ENCODE results near the gene MSRB1. TPM values are rescaled to one million over a fixed set of nuclear protein-coding genes. Genes with fewer than 3 reads are reported as not detected.

The MSRB1 gene
- total and polyA plus RNA-seq, 9 of the 15 experiments (the other 6 are each of a cell fraction or from before 2014, with no cell fraction given) = 5.4 to 33.7 (median 25.7) TPM

- TF ChIP-seq KAT7 (CRISPR knock-in tag; IDR thresholded peaks at IDR 0.05; ENCODE audit: borderline replicate concordance) (peak; percentile 91), MAFK (IDR thresholded peaks at IDR 0.05; ENCODE audit: low read length) (no peak), TAF7 (tag; IDR thresholded peaks at IDR 0.05) (no peak), PREB (CRISPR knock-in tag; IDR thresholded peaks at IDR 0.05) (0 out of 2 replicates have a peak, but pooled peaks have one; percentile 84), COPS2 (conservative IDR thresholded peaks at IDR 0.05) (no peak), ZNF583 (CRISPR knock-in tag; IDR thresholded peaks at IDR 0.05) (no peak), GABPB2 (CRISPR knock-in tag; conservative IDR thresholded peaks at IDR 0.05) (0 out of 2 replicates have a peak, but pooled peaks have one; percentile 73), ZBTB5 (IDR thresholded peaks at IDR 0.05) (no peak), ARID1B (IDR thresholded peaks at IDR 0.05) (no peak; the same call in 1 of the 2 replicates), ZNF586 (CRISPR knock-in tag; conservative IDR thresholded peaks at IDR 0.05) (peak; percentile 47; the same call in 1 of the 2 replicates), ZBTB17 (CRISPR knock-in tag; IDR thresholded peaks at IDR 0.05) (0 out of 2 replicates have a peak, but pooled peaks have one; percentile 49), ZSCAN32 (CRISPR knock-in tag; IDR thresholded peaks at IDR 0.05) (no peak), ZNF655 (CRISPR knock-in tag; IDR thresholded peaks at IDR 0.05) (no peak), KDM1A (IDR thresholded peaks at IDR 0.05) (peak in 1 of 2 experiments; percentile 29; a peak in 2 of 4 replicates), RBM34 (IDR thresholded peaks at IDR 0.05; ENCODE audit: borderline replicate concordance, insufficient read depth, low read length) (no peak), FOXJ2 (tag; IDR thresholded peaks at IDR 0.05) (no peak), ZNF561 (CRISPR knock-in tag; conservative IDR thresholded peaks at IDR 0.05) (no peak), HNRNPH1 (optimal IDR thresholded peaks at IDR 0.05; ENCODE audit: low read depth, low read length) (no peak), SMARCA4 (IDR thresholded peaks at IDR 0.05) (no peak), PBX2 (CRISPR knock-in tag; IDR thresholded peaks at IDR 0.05; ENCODE audit: low read depth) (no peak), PBX2 (tag; conservative IDR thresholded peaks at IDR 0.05; ENCODE audit: low read depth) (no peak), CCAR2 (IDR thresholded peaks at IDR 0.05; ENCODE audit: low read depth, low read length) (0 out of 2 replicates have a peak, but pooled peaks have one; percentile 29)
Observed at GRCh38 chr16:1960665-1961630, 17.9 kb upstream of the MSRB1 start (continued).
